ENCODE data around the gene PLIN5. TPM values are rescaled to one million over a fixed set of nuclear protein-coding genes. Genes with fewer than 3 reads are reported as not detected.

The PLIN5 gene
- total and polyA plus RNA-seq, 2 donors (not counting 1 experiment from before 2014, with no cell fraction given) = not detected

- H4K20me1 ChIP-seq (ENCODE audit: control insufficient read depth, extremely low read depth, insufficient read depth, low read length) = no peaks in the 10 kb centered on the region
- DNase-seq (ENCODE audit: low read depth in 2 of 2) = no peak
- H3K9ac ChIP-seq (ENCODE audit: insufficient read depth, low read length) = no peak overlapping the region
- no peak overlapping the region for H3K4me2 ChIP-seq (ENCODE audit: extremely low read depth, insufficient read depth, low read length)
- H3K27me3 ChIP-seq (ENCODE audit: control insufficient read depth, insufficient read depth, low read length) = peaks cover 50% of the 10 kb centered on the region
- no peaks in the 10 kb centered on the region for H3K9me3 ChIP-seq (ENCODE audit: control insufficient read depth, insufficient read depth, low read depth, low read length)
- no peak overlapping the region for H3K4me3 ChIP-seq (replicated peaks in 1 of 4; ENCODE audit: control extremely low read depth in 1 of 4, insufficient read depth in 1 of 4, low read depth in 3 of 4, low read length in 4 of 4)
- no peaks in the 10 kb centered on the region for H3K4me1 ChIP-seq (ENCODE audit: control insufficient read depth, extremely low read depth, insufficient read depth, low read length)
- H2AFZ ChIP-seq (ENCODE audit: low read length) = no peak overlapping the region
- H3K27ac ChIP-seq (ENCODE audit: insufficient read depth, low read length) = no peak overlapping the region
- no peaks in the 10 kb centered on the region for H3K36me3 ChIP-seq (ENCODE audit: control insufficient read depth, insufficient read depth, low read length)
- no peak for TF ChIP-seq CTCF (conservative IDR thresholded peaks at IDR 0.05 in 1 of 2, IDR thresholded peaks at IDR 0.05 in 1 of 2; ENCODE audit: low read depth in 1 of 2, low read length in 2 of 2)
- no peak for TF ChIP-seq EZH2 (IDR thresholded peaks at IDR 0.05; ENCODE audit: low read length, missing control alignments)
- no peaks in the 10 kb centered on the region for H3K79me2 ChIP-seq (ENCODE audit: control insufficient read depth, insufficient read depth, low read length)
Observed at GRCh38 chr19:4582980-4583842, 48.2 kb upstream of the PLIN5 start.

- Histone ChIP-seq H3K4me3 (replicated peaks in 1 of 4; ENCODE audit: control extremely low read depth in 1 of 4, insufficient read depth in 1 of 4, low read depth in 3 of 4, low read length in 4 of 4) (no peak overlapping the region), H3K79me2 (ENCODE audit: control insufficient read depth, insufficient read depth, low read length) (no peaks in the 10 kb centered on the region), H3K4me2 (ENCODE audit: extremely low read depth, insufficient read depth, low read length) (no peak overlapping the region), H3K27ac (ENCODE audit: insufficient read depth, low read length) (no peak overlapping the region), H2AFZ (ENCODE audit: low read length) (no peak overlapping the region), H3K27me3 (ENCODE audit: control insufficient read depth, insufficient read depth, low read length) (peaks cover 50% of the 10 kb centered on the region), H3K9ac (ENCODE audit: insufficient read depth, low read length) (no peak overlapping the region), H3K9me3 (ENCODE audit: control insufficient read depth, insufficient read depth, low read depth, low read length) (no peaks in the 10 kb centered on the region), H3K4me1 (ENCODE audit: control insufficient read depth, extremely low read depth, insufficient read depth, low read length) (no peaks in the 10 kb centered on the region), H3K36me3 (ENCODE audit: control insufficient read depth, insufficient read depth, low read length) (no peaks in the 10 kb centered on the region), H4K20me1 (ENCODE audit: control insufficient read depth, extremely low read depth, insufficient read depth, low read length) (no peaks in the 10 kb centered on the region)
- DNase-seq (ENCODE audit: low read depth in 2 of 2) = peak in 1 of 2 donors; percentile 31
- peak; percentile 73 for TF ChIP-seq EZH2 (IDR thresholded peaks at IDR 0.05; ENCODE audit: low read length, missing control alignments)
- TF ChIP-seq CTCF (conservative IDR thresholded peaks at IDR 0.05 in 1 of 2, IDR thresholded peaks at IDR 0.05 in 1 of 2; ENCODE audit: low read depth in 1 of 2, low read length in 2 of 2) = no peak
Observed at GRCh38 chr19:4581666-4582553, 46.9 kb upstream of the PLIN5 start.
